H1 (cell line): ENCODE data around the gene ALG6. TPM values are rescaled to one million over a fixed set of nuclear protein-coding genes. Genes with fewer than 3 reads are reported as not detected.

ENCODE experiments used
- polyA plus RNA-seq, 7 experiments: library from polyadenylated mRNA; depleted of rRNA in 3 of 7; stranded (reverse) in 5 of 7; unstranded in 2 of 7; fragments of >200 nt in 5 of 7; fragments of 200-250 nt in 2 of 7; gene quantifications; 1 replicate in 5 of 7; 2 replicates in 1 of 7; 4 replicates in 1 of 7; pipeline versions ENCODE4 v1.2.1 to v1.2.3, GENCODE V29; 2011 to 2013; ENCODE audit warnings: missing spikeins in 2 of 7, mixed read lengths in 2 of 7
- total RNA-seq: library from RNA; stranded (reverse); fragmentation: NEBNext Ultra II Directional; extraction: Animal tissue kit (Norgen Biotek cat#: 25700); gene quantifications from 2 replicates; pipeline ENCODE4 v1.2.1, GENCODE V29; 2021
- TF ChIP-seq, protein P1 (sequence below): IDR thresholded peaks from 2 replicates; pipeline ENCODE4 v1.6.1; 2012; ENCODE audit warnings: low read length, inconsistent platforms
- TF ChIP-seq, protein P2 (sequence below): IDR thresholded peaks from 2 replicates; pipeline ENCODE4 v1.6.1; 2011; ENCODE audit warnings: low read length, improper control_type of control experiment

ALG6 gene
- total and polyA plus RNA-seq, 2 of the 8 experiments (the other 6 are each of a cell fraction or from before 2014, with no cell fraction given), result 17.8 to 26.8 TPM

DNA sequence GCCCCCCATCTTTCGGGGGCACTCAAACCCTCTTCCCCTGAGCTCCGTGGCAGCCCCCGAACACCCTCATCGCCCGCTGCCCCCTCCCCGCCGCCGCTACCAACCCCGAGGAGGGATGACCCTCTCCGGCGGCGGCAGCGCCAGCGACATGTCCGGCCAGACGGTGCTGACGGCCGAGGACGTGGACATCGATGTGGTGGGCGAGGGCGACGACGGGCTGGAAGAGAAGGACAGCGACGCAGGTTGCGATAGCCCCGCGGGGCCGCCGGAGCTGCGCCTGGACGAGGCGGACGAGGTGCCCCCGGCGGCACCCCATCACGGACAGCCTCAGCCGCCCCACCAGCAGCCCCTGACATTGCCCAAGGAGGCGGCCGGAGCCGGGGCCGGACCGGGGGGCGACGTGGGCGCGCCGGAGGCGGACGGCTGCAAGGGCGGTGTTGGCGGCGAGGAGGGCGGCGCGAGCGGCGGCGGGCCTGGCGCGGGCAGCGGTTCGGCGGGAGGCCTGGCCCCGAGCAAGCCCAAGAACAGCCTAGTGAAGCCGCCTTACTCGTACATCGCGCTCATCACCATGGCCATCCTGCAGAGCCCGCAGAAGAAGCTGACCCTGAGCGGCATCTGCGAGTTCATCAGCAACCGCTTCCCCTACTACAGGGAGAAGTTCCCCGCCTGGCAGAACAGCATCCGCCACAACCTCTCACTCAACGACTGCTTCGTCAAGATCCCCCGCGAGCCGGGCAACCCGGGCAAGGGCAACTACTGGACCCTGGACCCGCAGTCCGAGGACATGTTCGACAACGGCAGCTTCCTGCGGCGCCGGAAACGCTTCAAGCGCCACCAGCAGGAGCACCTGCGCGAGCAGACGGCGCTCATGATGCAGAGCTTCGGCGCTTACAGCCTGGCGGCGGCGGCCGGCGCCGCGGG lies 44.2 kb upstream of the ALG6 start (continued):
- TF ChIP-seq, protein P1, sequence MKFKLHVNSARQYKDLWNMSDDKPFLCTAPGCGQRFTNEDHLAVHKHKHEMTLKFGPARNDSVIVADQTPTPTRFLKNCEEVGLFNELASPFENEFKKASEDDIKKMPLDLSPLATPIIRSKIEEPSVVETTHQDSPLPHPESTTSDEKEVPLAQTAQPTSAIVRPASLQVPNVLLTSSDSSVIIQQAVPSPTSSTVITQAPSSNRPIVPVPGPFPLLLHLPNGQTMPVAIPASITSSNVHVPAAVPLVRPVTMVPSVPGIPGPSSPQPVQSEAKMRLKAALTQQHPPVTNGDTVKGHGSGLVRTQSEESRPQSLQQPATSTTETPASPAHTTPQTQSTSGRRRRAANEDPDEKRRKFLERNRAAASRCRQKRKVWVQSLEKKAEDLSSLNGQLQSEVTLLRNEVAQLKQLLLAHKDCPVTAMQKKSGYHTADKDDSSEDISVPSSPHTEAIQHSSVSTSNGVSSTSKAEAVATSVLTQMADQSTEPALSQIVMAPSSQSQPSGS, result no peak
- TF ChIP-seq, protein P2, sequence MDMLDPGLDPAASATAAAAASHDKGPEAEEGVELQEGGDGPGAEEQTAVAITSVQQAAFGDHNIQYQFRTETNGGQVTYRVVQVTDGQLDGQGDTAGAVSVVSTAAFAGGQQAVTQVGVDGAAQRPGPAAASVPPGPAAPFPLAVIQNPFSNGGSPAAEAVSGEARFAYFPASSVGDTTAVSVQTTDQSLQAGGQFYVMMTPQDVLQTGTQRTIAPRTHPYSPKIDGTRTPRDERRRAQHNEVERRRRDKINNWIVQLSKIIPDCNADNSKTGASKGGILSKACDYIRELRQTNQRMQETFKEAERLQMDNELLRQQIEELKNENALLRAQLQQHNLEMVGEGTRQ, result no peak
